Urothelium cell line (cell line): ENCODE data around the gene CAMSAP2.

Experiments
- DNase-seq: peaks from one replicate; pipeline ENCODE4 v3.0.0; 2011; ENCODE audit warnings: low spot score, mixed read lengths
- FAIRE-seq: peaks from 2 replicates; lab custom pipeline; 2011; peaks lifted over from hg19 to GRCh38; lab: Jason Lieb, UNC

The CAMSAP2 gene

DNA sequence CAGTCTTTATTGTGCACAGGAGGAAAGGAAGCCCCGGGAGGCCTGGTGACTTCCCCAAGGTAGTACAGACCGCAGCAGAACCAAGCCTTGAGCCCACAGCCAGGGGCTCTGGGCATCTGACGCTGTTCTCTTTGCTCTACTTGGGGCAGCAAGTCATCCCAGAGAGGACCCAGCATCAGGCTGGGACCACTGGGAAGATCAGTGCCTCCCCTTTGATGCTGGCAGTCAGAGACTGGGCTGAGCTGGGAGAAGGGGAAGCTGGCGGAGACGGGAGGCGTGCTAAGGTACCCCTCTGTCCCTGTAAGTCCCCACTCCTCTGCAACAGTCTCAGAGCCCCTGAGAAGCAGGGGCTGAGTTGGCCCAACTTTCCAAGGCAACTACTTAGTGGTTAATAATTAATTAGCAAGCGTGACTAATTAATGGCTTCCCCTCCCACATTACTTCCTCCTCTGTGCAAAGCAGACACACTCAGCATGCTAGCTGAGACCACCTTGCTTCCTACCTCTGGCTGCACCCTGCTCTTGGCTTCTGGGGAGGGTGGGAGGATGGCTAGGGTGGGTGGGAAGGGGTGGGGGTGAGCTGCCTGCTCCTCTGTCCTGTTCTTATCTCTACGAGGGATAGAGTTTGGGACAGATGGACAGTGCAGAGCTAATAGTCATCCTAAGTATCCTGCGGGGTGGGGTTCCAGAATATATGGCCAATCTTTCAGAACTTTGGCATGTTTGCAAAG, 157.3 kb downstream of the CAMSAP2 start:
- FAIRE-seq (no peak), DNase-seq (no peak)

DNA sequence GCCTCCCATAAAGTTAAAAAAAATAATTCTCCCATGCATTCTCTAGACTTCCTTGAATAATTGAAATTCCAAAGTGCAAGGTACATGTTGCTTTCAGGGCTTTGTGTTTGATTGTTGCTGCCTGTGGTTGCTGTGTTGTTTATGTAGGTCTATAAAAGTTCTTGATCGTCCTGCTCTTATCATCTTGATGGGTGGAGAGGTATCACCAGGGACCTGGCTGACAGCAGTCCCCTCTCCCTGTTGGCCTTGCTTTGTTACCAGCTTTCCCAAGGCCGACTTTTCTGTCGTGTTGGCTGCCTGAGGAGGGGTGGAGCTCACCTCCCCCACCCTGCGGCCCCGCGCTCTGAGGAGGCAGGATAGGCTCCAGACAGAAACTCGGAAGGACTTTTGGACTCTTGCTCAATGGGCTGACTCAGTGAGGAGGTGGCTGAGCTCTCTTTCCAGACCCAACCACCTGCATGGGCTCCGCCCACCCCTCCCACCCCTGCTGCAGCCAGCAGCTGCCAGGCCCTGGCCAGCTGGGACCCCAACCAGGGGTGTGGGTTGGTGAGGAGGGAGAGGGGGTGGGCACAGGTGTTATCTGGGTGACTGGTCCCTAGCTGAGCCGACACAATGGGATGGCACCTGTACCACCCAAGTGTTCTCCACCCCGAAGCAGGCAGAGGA, 158.0 kb downstream of the CAMSAP2 start:
- DNase-seq (peak; percentile 88), FAIRE-seq (peak; percentile 46)

DNA sequence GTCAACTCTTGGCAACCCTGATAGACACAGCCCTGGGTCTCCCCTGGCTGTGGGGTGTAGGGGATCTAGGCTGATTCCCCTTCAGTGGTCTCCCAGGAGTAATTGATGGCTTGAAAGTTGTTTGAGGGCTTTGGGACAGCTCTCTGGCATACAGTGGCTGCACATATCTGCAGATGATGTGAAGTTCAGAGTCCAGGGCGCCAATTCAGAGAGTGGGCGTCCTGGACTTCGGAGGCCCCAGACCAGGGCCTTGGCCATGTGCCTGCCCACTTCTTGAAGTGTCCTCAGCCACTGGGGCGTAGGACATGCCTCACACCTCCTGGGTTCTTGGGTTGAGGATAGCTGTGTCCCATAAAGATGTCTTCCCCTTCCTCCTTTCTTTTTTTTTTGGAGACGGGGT, 158.6 kb downstream of the CAMSAP2 start:
- DNase-seq (no peak), FAIRE-seq (no peak)

DNA sequence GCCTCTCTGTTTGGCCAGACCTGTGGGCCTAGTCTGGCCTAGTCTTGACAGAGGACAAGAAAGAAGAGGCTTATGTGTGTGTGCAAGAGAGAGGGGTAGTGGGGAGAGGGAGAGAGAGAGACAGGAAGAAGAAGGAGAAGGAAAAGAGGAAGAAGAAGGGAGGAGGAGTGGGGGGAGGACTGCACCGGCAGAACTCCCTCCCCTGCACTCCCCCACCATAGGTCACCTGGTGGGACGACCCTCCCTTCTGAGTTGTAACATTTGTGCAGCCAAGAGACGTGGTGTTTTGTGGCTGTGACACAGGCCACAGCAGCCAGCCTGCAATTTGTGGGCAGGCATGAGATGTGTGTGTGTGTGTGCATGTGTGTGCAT, 160.3 kb downstream of the CAMSAP2 start:
- FAIRE-seq (peak; percentile 44), DNase-seq (no peak)

DNA sequence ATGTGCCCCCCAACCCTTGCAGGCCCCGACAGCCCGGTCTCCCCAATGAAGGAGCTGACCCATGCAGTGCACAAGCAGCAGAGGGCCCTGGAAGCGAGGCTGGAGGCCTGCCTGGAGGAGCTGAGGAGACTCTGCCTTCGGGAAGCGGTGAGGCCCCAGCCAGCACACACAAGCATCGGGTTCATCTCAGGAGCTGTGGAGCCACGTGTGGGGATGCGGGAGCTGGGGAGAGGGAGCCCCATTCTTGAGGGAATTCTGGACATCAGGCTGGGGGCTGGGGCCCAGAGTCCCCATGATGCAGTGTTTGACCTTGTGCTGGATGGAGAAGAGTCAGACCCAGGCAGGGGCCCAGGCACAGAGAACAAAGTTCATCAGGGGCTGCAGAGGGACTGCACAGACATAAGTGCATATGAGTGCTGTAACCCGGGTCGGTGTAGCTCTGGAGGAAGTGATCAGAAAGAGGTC, 160.8 kb downstream of the CAMSAP2 start:
- no peak for FAIRE-seq
- DNase-seq, result no peak

DNA sequence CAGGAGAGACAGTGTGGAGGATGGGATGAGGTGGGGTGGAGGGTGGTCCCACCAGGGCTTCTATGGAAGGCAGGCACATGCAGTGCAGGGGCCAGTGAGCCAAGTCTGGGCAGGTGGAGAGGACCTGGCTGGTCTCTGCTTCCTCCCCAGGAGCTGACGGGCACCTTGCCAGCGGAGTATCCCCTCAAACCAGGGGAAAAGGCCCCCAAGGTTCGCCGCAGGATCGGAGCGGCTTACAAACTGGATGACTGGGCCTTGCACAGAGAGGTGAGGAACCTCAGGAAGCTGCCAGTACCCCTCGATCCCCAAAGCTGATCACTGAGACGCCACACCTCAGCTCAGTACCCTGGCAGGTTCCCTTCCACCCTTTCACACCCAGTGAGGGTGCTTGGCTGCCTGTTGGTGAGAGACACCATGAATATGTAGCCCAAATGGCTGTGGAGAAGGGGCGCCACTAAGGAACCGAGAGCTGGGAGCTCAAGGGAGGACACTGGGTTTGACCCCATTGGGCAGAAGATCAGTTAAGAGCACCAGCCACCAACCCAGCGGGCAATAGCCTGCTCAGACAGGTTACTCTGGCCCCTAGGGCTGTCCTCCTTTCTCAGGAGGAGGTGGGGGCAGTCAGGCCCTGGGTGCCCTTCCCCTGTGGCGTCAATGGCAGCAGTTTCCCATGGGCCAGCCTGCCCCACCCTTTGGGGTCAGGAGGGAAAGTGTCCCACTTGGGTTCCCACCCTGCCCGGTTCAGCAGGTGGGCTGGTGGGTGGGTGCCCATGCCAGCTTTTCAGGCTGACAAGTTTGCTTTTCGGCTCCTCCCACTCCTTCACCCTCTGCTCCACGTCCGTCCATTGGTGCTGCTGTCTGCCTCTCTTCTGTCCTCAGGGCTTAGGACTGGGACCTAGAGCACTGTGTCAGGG, 161.5 kb downstream of the CAMSAP2 start:
- DNase-seq (no peak), FAIRE-seq (no peak)

DNA sequence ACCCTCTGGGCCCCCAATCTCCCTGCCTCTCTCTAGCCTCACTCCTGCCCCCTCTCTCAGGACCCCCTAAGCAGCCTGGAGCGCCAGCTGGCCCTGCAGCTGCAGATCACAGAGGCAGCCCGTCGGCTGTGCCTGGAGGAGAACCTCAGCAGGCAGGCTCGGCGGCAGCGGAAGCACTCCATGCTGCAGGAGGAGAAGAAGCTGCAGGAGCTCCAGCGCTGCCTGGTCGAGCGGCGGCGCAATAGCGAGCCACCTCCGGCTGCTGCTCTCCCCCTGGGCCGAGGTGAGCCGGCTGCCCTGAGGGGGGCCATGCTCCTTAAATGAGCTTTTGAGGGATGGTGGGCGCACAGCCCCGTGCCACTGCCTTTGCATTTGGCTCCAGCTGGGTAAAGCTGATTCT, 162.2 kb downstream of the CAMSAP2 start:
- FAIRE-seq (no peak), DNase-seq (no peak)

DNA sequence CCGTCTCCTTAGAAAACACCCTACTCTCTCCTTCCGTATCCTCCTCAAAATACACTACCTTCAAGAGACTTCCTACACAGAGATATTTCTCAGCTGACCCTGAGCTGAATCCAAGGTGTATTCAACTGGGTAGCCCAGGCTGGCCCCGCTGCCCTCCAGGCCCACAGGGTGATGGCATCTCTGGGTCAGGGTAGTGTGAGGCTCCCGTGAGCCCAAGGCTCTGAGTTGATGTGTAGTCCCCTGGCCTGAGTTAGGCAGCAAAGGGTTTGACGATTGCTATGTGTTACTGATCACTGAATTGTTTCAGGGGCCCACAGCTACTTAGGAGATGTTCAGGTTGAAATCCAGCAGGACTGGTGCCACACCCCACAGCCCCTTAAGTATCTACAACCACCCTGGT, 162.7 kb downstream of the CAMSAP2 start:
- DNase-seq (no peak), FAIRE-seq (no peak)

DNA sequence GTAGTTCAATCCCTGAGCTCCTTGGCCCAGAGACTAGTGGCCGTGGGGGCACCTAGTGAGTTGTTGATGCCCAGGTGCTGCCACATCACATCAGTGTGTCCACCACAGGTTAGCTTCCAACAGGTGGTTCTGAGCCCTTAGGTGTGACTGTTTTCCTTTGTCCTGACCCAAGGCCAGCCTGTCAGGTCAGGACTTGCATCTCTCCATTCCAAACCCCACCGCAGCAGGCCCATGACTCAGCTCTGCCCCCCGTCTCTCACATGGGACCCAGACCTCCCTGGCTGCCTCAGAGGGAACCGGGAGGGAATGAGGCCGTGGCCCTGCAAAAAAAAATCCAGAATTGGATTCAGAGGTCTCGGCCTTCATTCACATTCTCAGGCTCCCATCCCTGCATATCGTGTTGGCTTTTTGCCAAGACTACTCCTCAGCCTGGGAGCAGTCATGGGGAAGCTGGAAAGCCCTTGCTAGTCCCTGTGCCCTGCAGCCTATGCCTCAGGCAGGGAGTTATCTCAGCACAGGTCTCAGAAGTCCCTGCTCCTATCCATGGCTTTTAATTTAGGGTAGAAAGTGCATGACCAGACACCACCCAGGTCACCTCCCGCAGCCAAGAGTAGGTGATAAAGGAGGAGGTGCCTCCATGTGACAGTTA, 163.2 kb downstream of the CAMSAP2 start:
- no peak for DNase-seq
- no peak for FAIRE-seq

DNA sequence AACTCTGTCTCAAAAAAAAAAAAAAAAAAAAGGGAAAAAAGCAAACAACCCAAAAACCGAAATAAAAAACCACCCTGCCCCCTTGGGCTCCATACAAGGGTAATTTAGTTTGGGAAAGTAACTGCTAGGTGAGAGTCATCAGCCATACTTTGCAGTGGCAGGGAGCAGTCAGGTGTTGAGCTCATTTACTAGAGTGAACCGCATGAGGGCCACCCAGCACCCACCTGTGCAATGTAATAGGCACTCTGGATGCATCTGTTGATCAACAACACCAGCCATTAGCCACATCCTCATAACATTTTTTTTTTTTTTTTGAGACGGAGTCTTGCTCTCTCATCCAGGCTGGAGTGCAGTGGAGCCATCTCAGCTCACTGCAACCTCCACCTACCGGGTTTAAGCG, 165.1 kb downstream of the CAMSAP2 start:
- DNase-seq, result no peak
- FAIRE-seq, result no peak

DNA sequence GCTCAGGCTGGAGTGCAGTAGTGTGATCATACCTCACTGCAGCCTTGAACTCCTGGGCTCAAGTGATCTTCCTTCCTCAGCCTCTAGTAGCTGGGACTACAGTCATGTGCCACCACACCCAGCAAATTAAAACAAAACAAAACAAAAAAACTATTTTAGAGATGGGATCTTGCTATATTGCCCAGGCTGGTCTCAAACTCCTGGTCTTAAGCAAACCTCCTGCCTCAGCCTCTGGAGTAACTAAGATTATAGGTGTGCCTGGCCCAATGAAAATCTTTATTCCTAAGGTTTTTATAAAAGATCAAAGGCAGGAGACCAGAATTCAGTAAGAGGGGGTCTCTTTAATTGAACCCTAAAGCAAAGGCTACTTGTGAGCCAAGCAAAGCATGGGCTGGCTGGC, 166.1 kb downstream of the CAMSAP2 start:
- DNase-seq (no peak), FAIRE-seq (no peak)

DNA sequence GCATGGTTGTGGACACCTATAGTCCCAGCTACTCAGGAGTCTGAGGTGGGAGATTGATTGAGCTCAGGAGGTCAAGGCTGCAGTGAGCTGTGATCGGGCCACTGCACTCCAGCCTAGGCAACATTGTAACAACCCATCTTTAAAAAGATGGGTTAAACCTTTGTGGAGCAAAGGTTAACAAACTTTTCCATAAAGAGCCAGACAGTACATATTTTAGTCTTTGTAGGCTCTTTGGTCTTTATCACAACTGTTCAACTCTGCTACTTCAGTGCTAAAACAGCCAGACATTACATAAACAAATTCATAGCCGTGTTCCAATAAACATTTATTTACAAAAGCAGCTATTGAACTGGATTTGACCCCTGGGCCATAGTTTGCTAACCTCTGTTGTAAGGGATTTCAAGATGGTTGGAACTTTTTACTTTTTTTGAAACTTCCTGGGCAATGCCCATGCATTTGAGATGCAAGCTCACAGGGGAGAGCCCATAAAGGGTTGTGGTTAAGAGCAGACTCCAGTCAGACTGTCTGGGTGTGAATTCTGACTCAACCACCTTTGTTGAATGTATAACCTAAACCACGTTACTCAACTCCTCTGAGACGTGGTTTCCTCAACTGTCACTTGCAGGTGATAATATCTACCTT, 166.8 kb downstream of the CAMSAP2 start:
- DNase-seq (peak; percentile 43), FAIRE-seq (no peak)

DNA sequence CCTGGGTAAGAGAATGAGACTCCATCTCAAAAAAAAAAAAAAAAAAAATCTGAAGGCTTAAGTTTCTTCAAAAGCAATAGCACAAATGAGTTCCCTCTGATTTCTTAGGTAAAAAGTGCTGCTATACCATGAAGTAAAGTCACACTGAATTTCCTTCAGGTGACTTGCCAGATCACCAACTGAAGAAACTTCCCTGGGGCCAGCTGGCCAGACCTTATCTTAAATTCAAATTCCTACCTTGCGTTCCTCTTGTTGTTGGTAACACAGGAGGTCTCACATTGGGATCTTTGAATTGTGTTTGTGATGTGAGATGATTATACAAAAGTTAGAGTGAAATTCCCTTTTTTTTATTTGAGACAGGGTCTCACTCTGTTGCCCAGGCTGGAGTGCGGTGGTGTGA, 167.8 kb downstream of the CAMSAP2 start:
- FAIRE-seq (no peak), DNase-seq (no peak)

DNA sequence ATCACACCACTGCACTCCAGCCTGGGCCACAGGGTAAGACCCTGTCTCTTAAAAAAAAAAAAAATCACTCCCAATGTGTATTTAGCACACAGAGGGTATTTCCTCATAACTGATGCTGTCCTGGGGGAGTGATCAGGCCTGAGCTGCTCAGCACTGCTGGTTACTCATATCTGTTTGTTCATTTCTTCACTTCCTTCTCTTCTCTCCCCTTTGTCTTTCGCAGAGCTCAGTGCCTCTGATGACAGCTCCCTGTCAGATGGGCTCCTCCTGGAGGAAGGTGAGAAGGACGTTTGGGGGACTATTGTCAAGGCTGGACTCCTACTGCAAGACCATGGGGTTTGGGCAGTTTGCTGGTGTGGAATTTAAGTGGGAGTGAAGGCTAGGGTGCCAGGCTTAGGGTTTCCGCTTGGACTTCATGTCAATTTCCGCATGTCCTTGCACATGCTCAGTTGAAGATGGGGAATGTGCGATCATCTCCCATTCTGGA, 169.0 kb downstream of the CAMSAP2 start:
- DNase-seq (no peak), FAIRE-seq (no peak)

DNA sequence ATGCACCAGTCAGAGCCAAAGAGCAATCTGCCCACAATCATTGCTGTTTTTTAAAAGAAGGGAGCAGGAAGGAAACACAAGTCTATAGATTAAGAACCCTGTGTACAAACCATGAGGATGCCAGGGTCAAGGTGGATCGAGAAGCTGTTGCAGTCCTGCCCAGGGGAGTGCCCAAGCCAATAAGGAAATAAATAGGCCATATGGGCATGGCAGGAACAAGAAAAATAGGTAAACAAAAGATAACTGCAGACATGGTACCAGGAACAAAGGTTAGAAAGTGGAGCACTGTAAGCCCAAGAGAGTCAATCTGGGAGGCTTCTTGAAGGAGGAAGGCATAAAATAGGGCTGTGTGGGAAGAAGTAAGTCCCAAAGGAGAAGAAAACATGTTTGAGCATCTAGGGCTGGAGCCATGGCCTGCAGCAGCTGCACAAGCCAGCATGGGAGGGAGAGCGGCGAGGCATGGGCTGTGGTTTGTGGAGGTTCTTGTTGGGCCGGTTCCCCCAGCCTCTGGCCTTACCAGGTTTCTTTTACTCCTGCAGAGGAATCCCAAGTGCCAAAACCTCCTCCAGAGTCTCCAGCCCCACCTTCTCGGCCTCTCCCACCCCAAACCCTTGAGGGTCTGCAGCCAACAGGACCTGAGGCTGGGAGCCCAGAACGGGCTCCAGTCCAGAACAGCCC, 169.6 kb downstream of the CAMSAP2 start:
- FAIRE-seq (no peak), DNase-seq (no peak)

DNA sequence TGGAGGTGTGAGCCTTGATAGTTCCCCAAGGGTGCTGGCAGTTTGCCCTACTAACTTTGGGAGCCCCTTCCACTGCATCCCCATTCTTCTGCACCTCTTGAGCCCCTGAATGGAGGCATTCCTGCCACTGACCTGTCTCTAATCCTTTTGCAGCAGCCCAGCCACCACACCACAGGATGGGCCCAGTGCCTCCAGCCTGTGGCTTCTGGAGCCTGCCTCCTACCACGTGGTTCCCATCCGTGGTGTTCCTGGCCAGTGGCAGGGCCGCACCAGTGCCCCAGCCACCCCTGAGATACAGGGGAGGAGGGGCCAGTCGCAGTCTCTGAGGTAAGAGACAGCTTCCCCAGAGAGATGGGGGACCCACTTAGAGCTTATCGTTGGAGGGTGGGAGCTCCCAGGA, 170.4 kb downstream of the CAMSAP2 start:
- DNase-seq, result no peak

DNA sequence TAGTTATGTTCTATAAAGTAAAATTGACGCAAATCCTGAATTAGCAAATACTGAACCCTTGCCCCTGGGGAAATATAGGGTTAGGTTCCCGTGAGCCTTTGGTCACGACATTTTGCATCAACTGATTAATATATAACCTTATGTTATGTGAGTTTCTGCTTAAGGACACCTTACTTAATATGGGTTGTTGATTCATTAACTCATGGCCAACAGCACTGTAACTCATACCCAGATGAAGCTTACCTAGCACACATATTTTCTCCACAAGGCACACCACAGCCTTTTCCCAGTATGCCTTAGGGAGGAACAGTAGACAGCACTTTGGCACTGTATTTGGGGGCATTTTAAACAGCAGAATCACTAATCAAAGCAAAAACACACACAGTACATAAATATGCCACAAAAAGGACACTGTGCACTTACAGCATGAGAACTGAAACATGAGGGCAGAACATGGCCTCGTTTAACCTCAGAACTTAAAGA, 171.1 kb downstream of the CAMSAP2 start:
- FAIRE-seq, result no peak

More for the DNA sequence above, 170.4 kb downstream of the CAMSAP2 start:
- no peak for FAIRE-seq

More for the DNA sequence above, 171.1 kb downstream of the CAMSAP2 start:
- DNase-seq, result no peak
